Osteocyte (in vitro differentiated cells): ENCODE measurements around the gene PGAM5. TPM values are rescaled to one million over a fixed set of nuclear protein-coding genes. Genes with fewer than 3 reads are reported as not detected.
A peak's percentile ranks its signal among the peaks of the same experiment; 100 is the strongest.

Experiments
- DNase-seq: peaks from one replicate; pipeline ENCODE4 v3.0.0; 2021; ENCODE audit warnings: mixed read lengths; ENCODE audit not compliant: unreplicated experiment; ENCODE audit errors: extremely low spot score
- H3K27ac Mint-ChIP-seq: one replicate; pipeline ENCODE4 v1.8.0; 2021; ENCODE audit warnings: mild to moderate bottlenecking, mixed read lengths; ENCODE audit not compliant: unreplicated experiment
- H3K27me3 Mint-ChIP-seq: one replicate; pipeline ENCODE4 v1.8.0; 2021; ENCODE audit warnings: mixed read lengths; ENCODE audit not compliant: unreplicated experiment
- H3K36me3 Mint-ChIP-seq: one replicate; pipeline ENCODE4 v1.8.0; 2021; ENCODE audit warnings: mixed read lengths; ENCODE audit not compliant: unreplicated experiment
- H3K4me1 Mint-ChIP-seq: one replicate; pipeline ENCODE4 v1.8.0; 2021; ENCODE audit warnings: mixed read lengths; ENCODE audit not compliant: unreplicated experiment
- H3K4me3 Mint-ChIP-seq: one replicate; pipeline ENCODE4 v1.8.0; 2021; ENCODE audit warnings: mild to moderate bottlenecking, moderate library complexity, mixed read lengths; ENCODE audit not compliant: unreplicated experiment
- H3K9me3 Mint-ChIP-seq: one replicate; pipeline ENCODE4 v1.8.0; 2021; ENCODE audit warnings: mixed read lengths; ENCODE audit not compliant: unreplicated experiment
- CTCF ChIP-seq: fragments of 200-600 bp; sonication (generic); IDR thresholded peaks from 2 replicates; pipeline ENCODE4 v1.5.0; 2021; ENCODE audit warnings: antibody characterized with exemption, mild to moderate bottlenecking, moderate library complexity
- total RNA-seq: library from RNA; stranded (reverse); gene quantifications from 2 replicates; pipeline ENCODE4 v1.2.1, GENCODE V29; 2021

The PGAM5 gene
- total RNA-seq, 1 donor from 2014 or later = 24.5 TPM

DNA sequence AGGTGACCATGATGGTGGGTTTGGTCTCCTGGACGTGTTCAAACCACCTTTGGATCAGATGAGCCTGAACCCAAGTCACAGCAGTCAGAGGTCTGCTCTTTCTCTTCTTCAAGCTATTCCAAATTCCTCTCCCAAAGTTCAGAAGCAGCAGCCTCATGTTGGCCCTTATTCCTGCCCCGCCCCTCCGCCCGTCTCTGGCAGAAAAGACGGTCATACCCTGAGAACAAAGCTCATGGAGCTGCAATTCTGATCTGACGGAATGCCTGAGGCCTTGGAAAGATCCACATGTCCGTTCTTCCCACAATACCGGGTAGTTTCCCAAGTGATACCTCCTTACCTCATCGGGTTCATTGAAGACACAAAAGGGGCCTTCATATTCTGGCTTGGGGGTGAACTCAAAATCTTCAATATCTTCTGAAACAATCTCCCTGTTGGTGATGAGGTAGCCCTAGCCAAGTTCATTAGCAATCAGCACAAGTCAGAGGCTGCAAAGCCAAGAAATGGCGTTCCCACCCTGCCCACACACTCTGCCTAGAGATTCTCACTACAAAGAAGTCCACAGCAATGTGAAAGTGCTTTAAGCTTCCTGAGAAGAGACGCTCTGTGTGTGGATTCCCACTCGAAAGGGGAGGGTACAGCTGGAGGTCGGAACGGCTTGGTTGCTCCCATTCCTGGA, 34.7 kb upstream of the PGAM5 start:
- Mint-ChIP-seq H3K4me3 (no peak overlapping the region), H3K9me3 (no peaks in the 10 kb centered on the region), H3K4me1 (no peaks in the 10 kb centered on the region), H3K36me3 (peaks cover 38% of the 10 kb centered on the region), H3K27ac (no peak overlapping the region), H3K27me3 (no peaks in the 10 kb centered on the region)
- TF ChIP-seq CTCF = no peak
- no peak for DNase-seq

GRCh38 chr12:132677492-132677891, 33.1 kb upstream of the PGAM5 start:
- H3K4me3 Mint-ChIP-seq = no peak overlapping the region
- no peaks in the 10 kb centered on the region for H3K27me3 Mint-ChIP-seq
- TF ChIP-seq CTCF = no peak
- no peaks in the 10 kb centered on the region for H3K4me1 Mint-ChIP-seq
- no peak overlapping the region for H3K27ac Mint-ChIP-seq
- H3K9me3 Mint-ChIP-seq = no peaks in the 10 kb centered on the region
- DNase-seq = no peak
- H3K36me3 Mint-ChIP-seq = peaks cover 31% of the 10 kb centered on the region

DNA sequence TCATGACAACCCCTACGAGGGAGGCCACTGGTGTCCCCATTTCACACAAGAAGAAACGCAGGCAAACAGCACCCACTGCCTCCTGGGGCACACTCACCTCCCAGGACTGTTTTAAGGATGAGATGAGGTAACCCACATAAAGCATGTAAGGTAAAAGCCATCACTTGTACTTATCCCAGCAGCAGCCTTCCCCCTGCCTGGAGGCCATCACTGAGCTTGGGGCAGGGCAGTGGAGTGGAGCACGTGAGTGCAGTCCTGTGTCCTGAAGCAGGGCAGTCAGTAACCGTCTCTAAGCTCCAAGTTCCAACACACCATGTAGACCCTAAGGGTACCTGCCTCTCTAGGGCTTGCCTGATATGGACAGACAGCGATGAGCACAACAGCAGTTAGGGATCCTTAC, 25.2 kb upstream of the PGAM5 start:
- peak overlapping the region; percentile 16 for H3K27ac Mint-ChIP-seq

DNA sequence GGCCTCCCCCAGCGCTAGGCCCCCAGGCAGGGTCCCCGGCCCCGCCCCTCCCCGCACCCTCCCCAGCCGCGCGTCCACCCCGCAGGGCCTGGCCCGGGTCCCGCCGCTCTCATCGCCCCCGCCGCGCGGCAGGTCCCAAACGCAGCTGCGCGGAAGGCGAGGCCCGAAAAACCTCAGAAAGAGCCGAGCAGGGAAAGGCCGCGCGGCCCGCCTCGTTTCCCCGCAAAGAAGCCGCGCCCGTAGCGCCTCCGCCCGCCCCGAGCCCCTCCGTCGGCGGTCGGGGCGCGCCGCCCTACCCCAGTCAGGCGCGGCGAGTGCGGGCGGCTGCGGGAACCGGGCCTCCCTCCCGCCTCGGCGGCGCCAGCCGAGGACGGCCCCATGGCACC, 23.8 kb upstream of the PGAM5 start:
- TF ChIP-seq CTCF = no peak
- H3K9me3 Mint-ChIP-seq = no peaks in the 10 kb centered on the region
- peak overlapping the region; percentile 75 for H3K4me3 Mint-ChIP-seq
- no peaks in the 10 kb centered on the region for H3K27me3 Mint-ChIP-seq
- H3K4me1 Mint-ChIP-seq = peaks cover 20% of the 10 kb centered on the region
- no peaks in the 10 kb centered on the region for H3K36me3 Mint-ChIP-seq
- no peak overlapping the region for H3K27ac Mint-ChIP-seq
- DNase-seq = no peak

More for the DNA sequence above, 25.2 kb upstream of the PGAM5 start:
- Mint-ChIP-seq H3K36me3 (no peaks in the 10 kb centered on the region), H3K9me3 (no peaks in the 10 kb centered on the region), H3K4me3 (peak overlapping the region; percentile 66), H3K4me1 (peaks cover 20% of the 10 kb centered on the region), H3K27me3 (no peaks in the 10 kb centered on the region)
- no peak for TF ChIP-seq CTCF
- DNase-seq = no peak

DNA sequence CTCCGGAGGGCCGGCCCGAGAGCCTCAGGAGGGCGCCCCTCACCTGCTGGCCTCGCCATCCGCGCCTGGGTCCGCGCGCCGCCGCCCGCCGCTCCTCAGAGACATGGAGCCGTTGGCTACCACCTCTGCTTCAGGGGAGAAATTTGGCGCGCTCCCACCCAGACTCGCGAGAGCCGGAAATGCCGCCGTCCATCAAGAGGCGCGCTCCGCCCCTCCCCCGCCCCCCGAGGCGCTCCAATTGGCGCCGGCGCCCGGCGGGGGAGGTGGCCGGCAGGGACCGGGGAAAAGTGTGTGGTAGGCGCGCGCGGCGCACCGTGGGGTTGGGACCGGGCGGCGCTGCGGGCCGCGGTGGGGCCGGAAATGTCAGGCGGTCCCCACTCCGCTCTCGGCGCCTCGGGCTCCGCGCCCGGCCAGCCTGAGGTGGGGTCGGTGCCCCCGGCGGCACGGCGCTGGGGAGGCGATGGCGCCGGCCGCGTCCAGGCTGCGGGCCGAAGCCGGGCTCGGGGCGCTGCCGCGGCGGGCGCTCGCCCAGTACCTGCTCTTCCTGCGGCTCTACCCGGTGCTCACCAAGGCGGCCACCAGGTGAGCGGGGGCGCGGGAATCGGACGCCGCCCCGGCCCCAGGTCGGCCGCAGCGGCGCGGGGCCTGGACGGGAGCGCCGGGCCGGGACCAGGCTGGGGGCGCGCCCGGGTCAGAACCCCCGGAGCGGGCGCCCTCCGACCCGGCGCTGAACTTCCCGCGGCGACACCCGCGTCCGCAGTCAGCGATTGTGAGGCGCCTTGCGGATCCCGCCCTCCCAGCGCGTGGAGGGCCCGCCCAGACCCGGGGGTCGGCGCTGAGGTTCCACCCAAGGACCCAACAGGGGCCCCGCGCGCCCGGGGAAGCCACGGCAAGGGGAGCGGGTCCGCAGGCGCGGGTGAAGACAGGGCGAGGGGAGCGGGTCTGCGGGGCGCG, 23.2 kb upstream of the PGAM5 start, which contains the start of the genes POLE and PXMP2:
TSS of gene POLE (minus strand) at position 132 of the 954 bp plus-strand sequence. CDS start at position 105, 27 bp downstream.
TSS of gene PXMP2 (plus strand) at position 377 of the 954 bp plus-strand sequence. CDS start at position 461, 84 bp downstream.
- Mint-ChIP-seq H3K4me3 (peak within 1 kb of the TSS; percentile 75), H3K27ac (no peak within 1 kb of the TSS)

More for the DNA sequence above, 23.2 kb upstream of the PGAM5 start, which contains the start of the genes POLE and PXMP2:
- peak; percentile 98 for DNase-seq
- Mint-ChIP-seq H3K27me3 (no peaks in the 10 kb centered on the region), H3K4me1 (peaks cover 20% of the 10 kb centered on the region), H3K36me3 (no peaks in the 10 kb centered on the region), H3K9me3 (no peaks in the 10 kb centered on the region)
- no peak for TF ChIP-seq CTCF
